HG03108 (cell line): Measurements from ENCODE around the gene PPEF2.
A peak's percentile ranks its signal among the peaks of the same experiment; 100 is the strongest.
"Not testable (repeated sequence)": the region's sequence is repeated elsewhere in the genome, so short reads cannot be mapped to it uniquely, and the experiment has no call there.

Experiments used
- ATAC-seq: cut with Tn5 transposase; IDR thresholded peaks from one replicate; pipeline ENCODE4 v1.9.1; 2021; ENCODE audit warnings: moderate library complexity; ENCODE audit not compliant: unreplicated experiment

Gene PPEF2

GRCh38 chr4:75902352-75902751, at the start of gene PPEF2:
Gene PPEF2 (minus strand): TSS chr4:75902452. CDS start chr4:75896325, 6,127 bp downstream.
- ATAC-seq, result no peak

- ATAC-seq, result no peak
These were observed 48.1 kb upstream of the PPEF2 start for GRCh38 chr4:75950213-75950815.

- peak; percentile 84 for ATAC-seq
These were observed 46.7 kb upstream of the PPEF2 start for GRCh38 chr4:75948822-75949444.

- ATAC-seq, result peak; percentile 69
These were observed 38.5 kb upstream of the PPEF2 start, which contains the start of gene NAAA for GRCh38 chr4:75940692-75941253. Gene NAAA (minus strand): TSS chr4:75941013. CDS start chr4:75940949, 64 bp downstream.

GRCh38 chr4:75939890-75940691, 37.8 kb upstream of the PPEF2 start:
- ATAC-seq, result peak; percentile 51

GRCh38 chr4:75935628-75936027, 33.4 kb upstream of the PPEF2 start:
- ATAC-seq, result no peak

GRCh38 chr4:75930152-75930551, 27.9 kb upstream of the PPEF2 start:
- no peak for ATAC-seq

- ATAC-seq, result not testable (repeated sequence)
These were observed 22.7 kb upstream of the PPEF2 start for GRCh38 chr4:75924916-75925315.

- no peak for ATAC-seq
These were observed 22.1 kb upstream of the PPEF2 start for GRCh38 chr4:75924309-75924827.

GRCh38 chr4:75922588-75922987, 20.3 kb upstream of the PPEF2 start:
- ATAC-seq, result no peak

- no peak for ATAC-seq
These were observed 19.7 kb upstream of the PPEF2 start for GRCh38 chr4:75921910-75922309.

- ATAC-seq, result no peak
These were observed 18.1 kb upstream of the PPEF2 start for GRCh38 chr4:75920327-75920726.

GRCh38 chr4:75919920-75920319, 17.7 kb upstream of the PPEF2 start:
- ATAC-seq, result no peak

- no peak for ATAC-seq
These were observed 13.9 kb upstream of the PPEF2 start for GRCh38 chr4:75916091-75916661.

GRCh38 chr4:75912968-75913367, 10.7 kb upstream of the PPEF2 start:
- ATAC-seq, result no peak

GRCh38 chr4:75910831-75911230, 8.6 kb upstream of the PPEF2 start:
- ATAC-seq, result not testable (repeated sequence)

GRCh38 chr4:75909405-75909804, 7.2 kb upstream of the PPEF2 start:
- no peak for ATAC-seq

GRCh38 chr4:75908555-75908954, 6.3 kb upstream of the PPEF2 start:
- ATAC-seq, result no peak

- no peak for ATAC-seq
These were observed 5.7 kb upstream of the PPEF2 start for GRCh38 chr4:75907966-75908365.

GRCh38 chr4:75904076-75904475, 1.8 kb upstream of the PPEF2 start:
- ATAC-seq, result no peak

- no peak for ATAC-seq
These were observed 3.7 kb downstream of the PPEF2 start for GRCh38 chr4:75898536-75898935.
